B cell (primary cell): Measurements from ENCODE around the gene RIC3. TPM values are rescaled to one million over a fixed set of nuclear protein-coding genes. Genes with fewer than 3 reads are reported as not detected.

ENCODE experiments used
- ATAC-seq: fragments of 200-7000 bp; cut with Tn5 transposase; one replicate; pipeline ENCODE4 v1.10.0; 2021; ENCODE audit warnings: low read depth, mild to moderate bottlenecking, moderate number of reproducible peaks, moderate library complexity
- CTCF ChIA-PET: fragments of 350-600 bp; sonication (Branson Sonifier 250); formaldehyde crosslinking; loops from one replicate; lab custom pipeline; 2021; ENCODE audit warnings: antibody characterized with exemption, inconsistent platforms; lab: Charles Lee
- POLR2A ChIA-PET: fragments of 350-600 bp; sonication (Branson Sonifier 250); formaldehyde crosslinking; loops from one replicate; lab custom pipeline; 2021; ENCODE audit warnings: antibody characterized with exemption; lab: Charles Lee
- DNase-seq: peaks from one replicate; pipeline ENCODE4 v3.0.0; 2013
- H2AFZ ChIP-seq: 2 replicates; pipeline ENCODE4 v1.6.1; 2012; ENCODE audit warnings: mild to moderate bottlenecking, low read depth, low read length; ENCODE audit not compliant: insufficient read depth, poor library complexity, severe bottlenecking
- H3K27ac ChIP-seq, 2 donors: 1 replicate in 1 of 2; 2 replicates in 1 of 2; pipeline ENCODE4 v1.5.1; 2012 to 2013; ENCODE audit warnings: low read length in 2 of 2, mild to moderate bottlenecking in 2 of 2, moderate library complexity in 1 of 2
- H3K27me3 ChIP-seq, 4 experiments: fragments of 200-600 bp in 1 of 4; sonication (generic) in 1 of 4; replicated peaks in 1 of 4; 1 replicate in 2 of 4; 2 replicates in 2 of 4; pipeline versions ENCODE4 v1.6.1 to v1.7.0; 2013 to 2016; ENCODE audit warnings: low read length in 3 of 4, mild to moderate bottlenecking in 2 of 4, mixed read lengths in 1 of 4, moderate library complexity in 1 of 4; ENCODE audit not compliant: insufficient read depth in 4 of 4, control insufficient read depth in 3 of 4; ENCODE audit errors: control extremely low read depth in 1 of 4
- H3K36me3 ChIP-seq, 2 experiments: replicated peaks in 1 of 2; 1 replicate in 1 of 2; 2 replicates in 1 of 2; pipeline versions ENCODE4 v1.6.1 to v1.7.1; 2013; ENCODE audit warnings: low read length in 1 of 2; ENCODE audit not compliant: insufficient read depth in 2 of 2, control insufficient read depth in 1 of 2; ENCODE audit errors: control extremely low read depth in 1 of 2, extremely low read depth in 1 of 2
- H3K4me1 ChIP-seq, 2 donors: fragments of 200-600 bp in 1 of 2; sonication (generic) in 1 of 2; 1 replicate in 1 of 2; 2 replicates in 1 of 2; pipeline versions ENCODE4 v1.5.1 to v1.6.1; 2013 to 2017; ENCODE audit warnings: low read length in 2 of 2; ENCODE audit not compliant: control insufficient read depth in 2 of 2, insufficient read depth in 2 of 2
- H3K4me2 ChIP-seq: replicated peaks from 2 replicates; pipeline ENCODE3; 2012; ENCODE audit warnings: mild to moderate bottlenecking, low read depth, low read length; ENCODE audit not compliant: poor library complexity, severe bottlenecking
- H3K4me3 ChIP-seq, 5 experiments: fragments of 200-600 bp in 1 of 5; sonication (generic) in 1 of 5; 1 replicate in 3 of 5; 2 replicates in 2 of 5; pipeline versions ENCODE4 v1.5.1 to v1.7.0; 2011 to 2016; ENCODE audit warnings: low read length in 4 of 5, mild to moderate bottlenecking in 4 of 5, low read depth in 2 of 5, control low read depth in 1 of 5, moderate library complexity in 1 of 5; ENCODE audit not compliant: insufficient read depth in 1 of 5; ENCODE audit errors: control extremely low read depth in 1 of 5, extremely low read depth in 1 of 5
- H3K79me2 ChIP-seq: fragments of 200-600 bp; sonication (generic); one replicate; pipeline ENCODE4 v1.6.0; 2016; ENCODE audit warnings: low read length; ENCODE audit not compliant: control insufficient read depth, insufficient read depth
- H3K9ac ChIP-seq: fragments of 200-600 bp; sonication (generic); 2 replicates; pipeline ENCODE4 v1.6.1; 2017; ENCODE audit warnings: mild to moderate bottlenecking, low read length, moderate library complexity
- H3K9me3 ChIP-seq, 3 donors: one replicate each; pipeline versions ENCODE4 v1.6.1 to v1.7.1; 2013; ENCODE audit warnings: low read length in 2 of 3; ENCODE audit not compliant: control insufficient read depth in 2 of 3, insufficient read depth in 1 of 3; ENCODE audit errors: control extremely low read depth in 1 of 3
- H4K20me1 ChIP-seq: 2 replicates; pipeline ENCODE4 v1.6.0; 2012; ENCODE audit warnings: mild to moderate bottlenecking, low read length; ENCODE audit not compliant: insufficient read depth, control insufficient read depth, poor library complexity, severe bottlenecking
- H3K27ac Mint-ChIP-seq: one replicate; pipeline ENCODE4 v1.8.0; 2021; ENCODE audit warnings: mixed read lengths
- H3K27me3 Mint-ChIP-seq: one replicate; pipeline ENCODE4 v1.8.0; 2021; ENCODE audit warnings: mixed read lengths
- H3K4me1 Mint-ChIP-seq: one replicate; pipeline ENCODE4 v1.8.0; 2021; ENCODE audit warnings: mixed read lengths
- H3K4me3 Mint-ChIP-seq: one replicate; pipeline ENCODE4 v1.8.0; 2021; ENCODE audit warnings: mixed read lengths
- H3K9me3 Mint-ChIP-seq: one replicate; pipeline ENCODE4 v1.8.0; 2022; ENCODE audit warnings: mixed read lengths; ENCODE audit not compliant: insufficient read depth
- CTCF ChIP-seq: fragments of 200-600 bp; IDR thresholded peaks from one replicate; pipeline ENCODE4 v1.8.0; 2022; ENCODE audit warnings: antibody characterized with exemption, mild to moderate bottlenecking
- WGBS: methylation state at CpG from one replicate; pipeline ENCODE4 v1.1.5; 2013; ENCODE audit warnings: missing lambda C conversion rate; ENCODE audit not compliant: insufficient coverage; 5-methylcytosine and 5-hydroxymethylcytosine counted together
- intact Hi-C: fragments of 100-400 bp; cut with micrococcal nuclease; formaldehyde crosslinking; loops from one replicate; pipeline ENCODE4 v1.10.0; 2022
- polyA plus RNA-seq: library from polyadenylated mRNA; depleted of rRNA; stranded (reverse); fragments of >200 nt; gene quantifications from 2 replicates; pipeline ENCODE4 v1.2.3, GENCODE V29; 2012
- total RNA-seq, 2 donors: library from RNA; stranded (reverse); fragments of 120-200 nt in 1 of 2; gene quantifications; 1 replicate in 1 of 2; 2 replicates in 1 of 2; pipeline versions ENCODE4 v1.2.3 to v1.2.4, GENCODE V29; 2013 to 2022

The RIC3 gene
- total and polyA plus RNA-seq, 2 donors (not counting 1 experiment from before 2014, with no cell fraction given): 62.4 to 74.6 TPM

GRCh38 chr11:8059571-8060011 is 109.2 kb downstream of the RIC3 start:
- Mint-ChIP-seq H3K4me1 (no peaks in the 10 kb centered on the region), H3K27me3 (peaks cover 8% of the 10 kb centered on the region), H3K9me3 (no peaks in the 10 kb centered on the region), H3K4me3 (no peak overlapping the region), H3K27ac (no peak overlapping the region)
- no peak for DNase-seq
- no peak overlapping the region for H3K9ac ChIP-seq
- no peaks in the 10 kb centered on the region for H3K36me3 ChIP-seq
- POLR2A ChIA-PET: no interaction called here
- intact Hi-C loops: no loop called here
- no peaks in the 10 kb centered on the region for H3K79me2 ChIP-seq
- H3K4me3 ChIP-seq: no peak overlapping the region
- no peaks in the 10 kb centered on the region for H3K4me1 ChIP-seq
- no peaks in the 10 kb centered on the region for H3K9me3 ChIP-seq
- WGBS: 79% methylated on average over 10 of the region's 10 CpGs
- TF ChIP-seq CTCF: no peak
- CTCF ChIA-PET: interaction anchor here (1.2 kb wide), 1 partner anchor 19 kb away, joined by 3 read pairs; no protein-coding TSS in a partner anchor
- H3K27me3 ChIP-seq: peaks cover 0 to 2% (median 0%) of the 10 kb centered on the region in 4 experiments
- H3K27ac ChIP-seq: no peak overlapping the region
- H4K20me1 ChIP-seq: no peaks in the 10 kb centered on the region
- no peak for ATAC-seq
- no peak overlapping the region for H2AFZ ChIP-seq
- H3K4me2 ChIP-seq: no peak overlapping the region

- H3K4me1 Mint-ChIP-seq: no peaks in the 10 kb centered on the region
- CTCF ChIA-PET: interaction anchor here (1.2 kb wide), 2 partner anchors 18 to 40 kb away, joined by 3 read pairs; no protein-coding TSS in a partner anchor
- intact Hi-C loops: no loop called here
Measured at GRCh38 chr11:8059030-8059429, 109.8 kb downstream of the RIC3 start.

More at GRCh38 chr11:8059030-8059429, 109.8 kb downstream of the RIC3 start:
- no peaks in the 10 kb centered on the region for H4K20me1 ChIP-seq
- no peaks in the 10 kb centered on the region for H3K79me2 ChIP-seq
- Mint-ChIP-seq H3K27ac (no peak overlapping the region), H3K27me3 (peaks cover 13% of the 10 kb centered on the region), H3K4me3 (no peak overlapping the region), H3K9me3 (no peaks in the 10 kb centered on the region)
- no peak for DNase-seq
- no peak for TF ChIP-seq CTCF
- no peak overlapping the region for H3K27ac ChIP-seq
- no peak overlapping the region for H3K9ac ChIP-seq
- no peak for ATAC-seq
- no peak overlapping the region for H3K4me2 ChIP-seq
- no peaks in the 10 kb centered on the region for H3K36me3 ChIP-seq
- H3K4me1 ChIP-seq: no peaks in the 10 kb centered on the region
- H3K9me3 ChIP-seq: no peaks in the 10 kb centered on the region
- WGBS: 84% methylated on average over 8 of the region's 8 CpGs
- no peak overlapping the region for H3K4me3 ChIP-seq
- peaks cover 0 to 2% (median 0%) of the 10 kb centered on the region in 4 experiments for H3K27me3 ChIP-seq
- POLR2A ChIA-PET: interaction anchor here (0.6 kb wide), 1 partner anchor 11 kb away, joined by 3 read pairs; no protein-coding TSS in a partner anchor
- no peak overlapping the region for H2AFZ ChIP-seq
